NCI-H2196 (cell line): Measurements from ENCODE around the gene ZBTB7C.

Experiments
- DNase-seq: peaks from one replicate; lab custom pipeline; 2025; ENCODE audit not compliant: unreplicated experiment; lab: John Stamatoyannopoulos, UW

ZBTB7C gene

GRCh38 chr18:48355276-48356115, 53.7 kb downstream of the ZBTB7C start:
- DNase-seq = no peak

- no peak for DNase-seq
These were observed 54.4 kb downstream of the ZBTB7C start for GRCh38 chr18:48354746-48355260.

GRCh38 chr18:48352051-48352755, 57.0 kb downstream of the ZBTB7C start:
- DNase-seq = no peak

GRCh38 chr18:48351216-48352050, 57.8 kb downstream of the ZBTB7C start:
- no peak for DNase-seq

- peak; percentile 62 for DNase-seq
These were observed 60.4 kb downstream of the ZBTB7C start for GRCh38 chr18:48348739-48349138.

GRCh38 chr18:48347756-48348326, 61.3 kb downstream of the ZBTB7C start:
- DNase-seq = no peak

- DNase-seq = no peak
These were observed 63.6 kb downstream of the ZBTB7C start for GRCh38 chr18:48345596-48345995.

GRCh38 chr18:48342581-48342980, 66.6 kb downstream of the ZBTB7C start:
- peak; percentile 63 for DNase-seq

GRCh38 chr18:48342125-48342524, 67.1 kb downstream of the ZBTB7C start:
- peak; percentile 59 for DNase-seq

GRCh38 chr18:48340560-48340959, 68.6 kb downstream of the ZBTB7C start:
- no peak for DNase-seq

GRCh38 chr18:48339692-48340091, 69.5 kb downstream of the ZBTB7C start:
- no peak for DNase-seq

GRCh38 chr18:48338915-48339314, 70.3 kb downstream of the ZBTB7C start:
- no peak for DNase-seq

- DNase-seq = no peak
These were observed 72.1 kb downstream of the ZBTB7C start for GRCh38 chr18:48337053-48337452.

- no peak for DNase-seq
These were observed 72.9 kb downstream of the ZBTB7C start for GRCh38 chr18:48336332-48336731.

- DNase-seq = no peak
These were observed 73.4 kb downstream of the ZBTB7C start for GRCh38 chr18:48335829-48336228.

- no peak for DNase-seq
These were observed 74.3 kb downstream of the ZBTB7C start for GRCh38 chr18:48334845-48335244.

- no peak for DNase-seq
These were observed 75.6 kb downstream of the ZBTB7C start for GRCh38 chr18:48333563-48333962.

- peak; percentile 41 for DNase-seq
These were observed 78.9 kb downstream of the ZBTB7C start for GRCh38 chr18:48330016-48330991.

- DNase-seq = no peak
These were observed 80.5 kb downstream of the ZBTB7C start for GRCh38 chr18:48328473-48329210.
